Calu3 (cell line): ENCODE measurements around the gene CPNE5. TPM values are rescaled to one million over a fixed set of nuclear protein-coding genes. Genes with fewer than 3 reads are reported as not detected.

Experiments
- BruUV-seq: library from RNA; stranded (reverse); fragments of 400-500 nt; replicated peaks from 2 replicates; lab custom pipeline; 2021; lab: Mats Ljungman, UMichigan
- CTCF ChIA-PET: fragments of 300-600 bp; sonication (Branson Sonifier 250); formaldehyde crosslinking; loops from one replicate; lab custom pipeline; 2022; ENCODE audit warnings: antibody characterized with exemption; lab: Charles Lee
- DNase-seq: peaks from one replicate; pipeline ENCODE4 v3.0.0; 2022
- H3K27ac Mint-ChIP-seq: one replicate; pipeline ENCODE4 v1.8.0; 2022; ENCODE audit warnings: mixed read lengths; ENCODE audit not compliant: unreplicated experiment
- H3K27me3 Mint-ChIP-seq: one replicate; pipeline ENCODE4 v1.8.0; 2022; ENCODE audit warnings: mixed read lengths; ENCODE audit not compliant: unreplicated experiment
- H3K36me3 Mint-ChIP-seq: one replicate; pipeline ENCODE4 v1.8.0; 2022; ENCODE audit warnings: mild to moderate bottlenecking, moderate library complexity, mixed read lengths; ENCODE audit not compliant: insufficient read depth, unreplicated experiment
- H3K4me1 Mint-ChIP-seq: one replicate; pipeline ENCODE4 v1.8.0; 2022; ENCODE audit warnings: mild to moderate bottlenecking, low read depth, mixed read lengths; ENCODE audit not compliant: unreplicated experiment
- H3K4me3 Mint-ChIP-seq: one replicate; pipeline ENCODE4 v1.8.0; 2022; ENCODE audit warnings: mild to moderate bottlenecking, low read depth, moderate library complexity, mixed read lengths; ENCODE audit not compliant: unreplicated experiment
- H3K9me3 Mint-ChIP-seq: one replicate; pipeline ENCODE4 v1.8.0; 2022; ENCODE audit warnings: low read depth, mixed read lengths; ENCODE audit not compliant: unreplicated experiment
- CTCF ChIP-seq: fragments of 200-600 bp; IDR thresholded peaks from one replicate; pipeline ENCODE4 v1.8.0; 2022; ENCODE audit warnings: antibody characterized with exemption; ENCODE audit not compliant: unreplicated experiment
- intact Hi-C: fragments of 100-400 bp; cut with micrococcal nuclease; formaldehyde crosslinking; loops from one replicate; pipeline ENCODE4 v1.10.0; 2022; ENCODE audit not compliant: unreplicated experiment
- total RNA-seq: library from RNA; stranded (reverse); gene quantifications from 2 replicates; pipeline ENCODE4 v1.2.3, GENCODE V29; 2022

CPNE5 gene
- total RNA-seq, 1 experiment from 2014 or later, result not detected

GRCh38 chr6:36700071-36700812 lies 139.0 kb downstream of the CPNE5 start:
- BruUV-seq, result no TSS peak

GRCh38 chr6:36699348-36699747 lies 139.9 kb downstream of the CPNE5 start:
- Mint-ChIP-seq H3K36me3 (no peaks in the 10 kb centered on the region), H3K4me1 (peaks cover 11% of the 10 kb centered on the region), H3K9me3 (no peaks in the 10 kb centered on the region), H3K4me3 (no peak overlapping the region), H3K27ac (no peak overlapping the region), H3K27me3 (peaks cover 17% of the 10 kb centered on the region)
- no peak for DNase-seq
- TF ChIP-seq CTCF, result no peak
- no TSS peak for BruUV-seq
- CTCF ChIA-PET, result no interaction called here
- intact Hi-C loops, result no loop called here

More at GRCh38 chr6:36700071-36700812, 139.0 kb downstream of the CPNE5 start:
- Mint-ChIP-seq H3K9me3 (no peaks in the 10 kb centered on the region), H3K27ac (no peak overlapping the region), H3K4me3 (no peak overlapping the region), H3K4me1 (peaks cover 11% of the 10 kb centered on the region), H3K27me3 (peaks cover 17% of the 10 kb centered on the region), H3K36me3 (no peaks in the 10 kb centered on the region)
- intact Hi-C loops, result no loop called here
- CTCF ChIA-PET, result interaction anchor here (0.8 kb wide), 1 partner anchor 15 kb away, joined by 3 read pairs; no protein-coding TSS in a partner anchor
- no peak for TF ChIP-seq CTCF
- DNase-seq, result no peak

- TF ChIP-seq CTCF, result no peak
- no peaks in the 10 kb centered on the region for H3K36me3 Mint-ChIP-seq
- intact Hi-C loops, result no loop called here
- H3K4me3 Mint-ChIP-seq, result no peak overlapping the region
- no peak overlapping the region for H3K27ac Mint-ChIP-seq
- BruUV-seq, result no TSS peak
- H3K9me3 Mint-ChIP-seq, result no peaks in the 10 kb centered on the region
- peaks cover 17% of the 10 kb centered on the region for H3K27me3 Mint-ChIP-seq
- CTCF ChIA-PET, result no interaction called here
- peaks cover 11% of the 10 kb centered on the region for H3K4me1 Mint-ChIP-seq
- DNase-seq, result no peak
These were observed 140.4 kb downstream of the CPNE5 start for GRCh38 chr6:36698871-36699271.

GRCh38 chr6:36698196-36698595 lies 141.0 kb downstream of the CPNE5 start:
- no TSS peak for BruUV-seq
- Mint-ChIP-seq H3K4me1 (peaks cover 11% of the 10 kb centered on the region), H3K4me3 (no peak overlapping the region), H3K9me3 (no peaks in the 10 kb centered on the region), H3K27ac (no peak overlapping the region), H3K36me3 (no peaks in the 10 kb centered on the region), H3K27me3 (peaks cover 17% of the 10 kb centered on the region)
- CTCF ChIA-PET, result no interaction called here
- intact Hi-C loops, result no loop called here
- no peak for DNase-seq
- no peak for TF ChIP-seq CTCF
